BE2C (cell line): ENCODE measurements around the gene SPTLC1.

ENCODE experiments used
- DNase-seq: peaks from one replicate; pipeline ENCODE4 v3.0.0-alpha.2; 2020
- H3K27me3 ChIP-seq: fragments of 250-450 bp; sonication (Bioruptor Pico); 2 replicates; pipeline ENCODE4 v1.5.1; 2020; ENCODE audit warnings: mild to moderate bottlenecking
- H3K36me3 ChIP-seq: fragments of 250-450 bp; sonication (Bioruptor Pico); 2 replicates; pipeline ENCODE4 v1.5.1; 2020; ENCODE audit warnings: mild to moderate bottlenecking
- H3K4me1 ChIP-seq: fragments of 250-450 bp; sonication (Bioruptor Pico); 2 replicates; pipeline ENCODE4 v1.5.1; 2020
- H3K4me3 ChIP-seq: 2 replicates; pipeline ENCODE4 v1.5.1; 2011; ENCODE audit warnings: low read depth, low read length
- H3K9me3 ChIP-seq: fragments of 250-450 bp; sonication (Bioruptor Pico); 2 replicates; pipeline ENCODE4 v1.5.1; 2020
- TF ChIP-seq, protein P1 (sequence below): IDR thresholded peaks from 2 replicates; pipeline ENCODE4 v1.5.1; 2012; ENCODE audit warnings: mild to moderate bottlenecking, low read depth, low read length

The SPTLC1 gene

DNA sequence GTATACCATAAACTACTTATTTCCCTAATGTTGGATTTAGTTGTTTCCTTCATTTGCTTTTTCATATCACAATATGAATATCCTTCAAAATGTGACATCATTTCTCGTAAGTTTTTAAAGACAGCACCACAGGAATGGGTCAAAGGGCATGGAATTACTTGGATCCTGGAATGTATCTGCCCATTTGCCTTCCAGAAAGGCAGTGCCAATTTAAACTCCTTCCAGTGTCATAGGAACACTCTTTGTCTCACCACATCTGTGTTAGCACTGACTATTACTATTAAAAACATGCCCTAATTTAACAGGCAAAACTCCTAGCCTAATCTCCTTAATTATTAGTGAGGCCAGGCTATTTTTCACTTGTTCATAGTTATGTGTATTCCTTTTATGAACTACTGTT lies 58.0 kb downstream of the SPTLC1 start:
- Histone ChIP-seq H3K4me3 (no peak overlapping the region), H3K9me3 (no peaks in the 10 kb centered on the region), H3K36me3 (peaks cover 21% of the 10 kb centered on the region), H3K4me1 (no peaks in the 10 kb centered on the region), H3K27me3 (no peaks in the 10 kb centered on the region)
- no peak for DNase-seq
- TF ChIP-seq, protein P1, sequence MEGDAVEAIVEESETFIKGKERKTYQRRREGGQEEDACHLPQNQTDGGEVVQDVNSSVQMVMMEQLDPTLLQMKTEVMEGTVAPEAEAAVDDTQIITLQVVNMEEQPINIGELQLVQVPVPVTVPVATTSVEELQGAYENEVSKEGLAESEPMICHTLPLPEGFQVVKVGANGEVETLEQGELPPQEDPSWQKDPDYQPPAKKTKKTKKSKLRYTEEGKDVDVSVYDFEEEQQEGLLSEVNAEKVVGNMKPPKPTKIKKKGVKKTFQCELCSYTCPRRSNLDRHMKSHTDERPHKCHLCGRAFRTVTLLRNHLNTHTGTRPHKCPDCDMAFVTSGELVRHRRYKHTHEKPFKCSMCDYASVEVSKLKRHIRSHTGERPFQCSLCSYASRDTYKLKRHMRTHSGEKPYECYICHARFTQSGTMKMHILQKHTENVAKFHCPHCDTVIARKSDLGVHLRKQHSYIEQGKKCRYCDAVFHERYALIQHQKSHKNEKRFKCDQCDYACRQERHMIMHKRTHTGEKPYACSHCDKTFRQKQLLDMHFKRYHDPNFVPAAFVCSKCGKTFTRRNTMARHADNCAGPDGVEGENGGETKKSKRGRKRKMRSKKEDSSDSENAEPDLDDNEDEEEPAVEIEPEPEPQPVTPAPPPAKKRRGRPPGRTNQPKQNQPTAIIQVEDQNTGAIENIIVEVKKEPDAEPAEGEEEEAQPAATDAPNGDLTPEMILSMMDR: no peak

DNA sequence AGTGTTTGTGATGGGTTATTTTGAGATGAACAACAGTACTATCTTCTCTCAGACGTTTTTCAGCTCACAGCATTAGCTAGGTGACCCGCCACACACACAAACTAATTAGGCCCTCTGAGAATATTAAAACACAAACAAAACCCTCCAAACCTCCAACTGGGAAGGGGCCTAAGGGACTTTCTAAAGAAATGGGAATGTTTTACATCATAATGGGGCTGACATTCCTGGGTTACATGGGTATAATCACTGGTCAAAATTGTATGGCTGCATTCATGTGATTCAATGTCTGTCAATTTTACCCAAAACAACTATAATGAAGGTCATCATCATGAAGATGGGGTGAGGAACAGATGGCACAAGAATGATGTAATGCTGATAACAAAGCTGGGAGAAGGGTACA lies 59.6 kb downstream of the SPTLC1 start:
- Histone ChIP-seq H3K4me1 (no peaks in the 10 kb centered on the region), H3K4me3 (no peak overlapping the region), H3K36me3 (peaks cover 17% of the 10 kb centered on the region), H3K9me3 (no peaks in the 10 kb centered on the region), H3K27me3 (no peaks in the 10 kb centered on the region)
- DNase-seq: no peak
- TF ChIP-seq, protein P1: no peak

DNA sequence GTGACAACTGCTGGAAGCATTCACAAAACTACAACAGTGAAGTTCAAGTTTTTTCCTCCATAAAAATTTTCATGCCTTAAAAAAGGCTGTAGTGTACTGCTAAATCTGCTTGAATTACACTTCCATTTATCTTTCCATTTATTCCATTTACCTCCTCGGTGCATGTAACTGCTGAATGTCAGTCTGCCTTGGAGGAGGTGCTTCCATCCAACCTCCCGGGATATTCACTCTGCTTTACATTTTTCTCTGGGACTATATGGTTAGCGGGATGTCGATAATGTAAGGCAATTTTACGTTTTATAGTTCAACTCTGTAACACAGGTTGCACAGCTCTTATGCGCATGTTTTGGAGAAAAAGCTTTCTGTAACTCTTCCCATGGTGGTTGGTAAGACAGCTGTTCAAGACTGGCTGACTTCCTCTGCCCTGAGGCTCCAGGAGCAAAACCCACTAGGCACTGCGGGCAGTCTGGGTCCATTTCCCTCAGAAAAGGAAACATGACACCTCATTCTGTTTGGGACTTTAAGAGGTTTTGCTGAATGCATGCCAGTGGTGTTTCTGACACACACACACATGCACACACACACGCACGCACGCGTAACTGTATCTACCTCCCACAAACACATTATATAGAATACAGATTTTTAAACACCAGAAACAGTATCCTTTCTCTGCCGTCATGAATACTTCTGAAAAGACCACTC lies 66.1 kb downstream of the SPTLC1 start:
- peaks cover 28% of the 10 kb centered on the region for H3K36me3 ChIP-seq
- no peaks in the 10 kb centered on the region for H3K9me3 ChIP-seq
- TF ChIP-seq, protein P1: no peak
- no peak overlapping the region for H3K4me3 ChIP-seq
- H3K4me1 ChIP-seq: no peaks in the 10 kb centered on the region
- DNase-seq: no peak
- no peaks in the 10 kb centered on the region for H3K27me3 ChIP-seq

DNA sequence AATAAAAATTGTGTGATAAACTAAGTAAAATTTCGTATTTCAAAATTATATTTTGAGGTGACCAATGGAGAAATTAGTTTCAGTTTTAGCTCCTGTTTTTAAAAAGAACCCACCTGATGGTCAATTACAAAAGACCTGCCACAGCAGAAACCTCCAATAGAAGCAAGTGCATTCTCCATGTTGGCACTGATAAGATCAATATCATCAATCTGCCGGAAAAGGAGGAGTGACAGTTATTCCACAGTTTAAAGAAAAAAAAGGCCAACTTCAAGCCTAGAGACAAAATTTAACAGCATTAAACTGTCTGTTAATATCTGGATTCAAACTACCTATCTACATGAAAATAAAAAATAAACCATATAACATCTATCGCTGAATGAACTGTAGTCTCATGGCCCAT lies 67.7 kb downstream of the SPTLC1 start:
- DNase-seq: no peak
- Histone ChIP-seq H3K4me1 (no peaks in the 10 kb centered on the region), H3K4me3 (no peak overlapping the region), H3K9me3 (no peaks in the 10 kb centered on the region), H3K27me3 (no peaks in the 10 kb centered on the region), H3K36me3 (peaks cover 36% of the 10 kb centered on the region)
- TF ChIP-seq, protein P1: no peak

DNA sequence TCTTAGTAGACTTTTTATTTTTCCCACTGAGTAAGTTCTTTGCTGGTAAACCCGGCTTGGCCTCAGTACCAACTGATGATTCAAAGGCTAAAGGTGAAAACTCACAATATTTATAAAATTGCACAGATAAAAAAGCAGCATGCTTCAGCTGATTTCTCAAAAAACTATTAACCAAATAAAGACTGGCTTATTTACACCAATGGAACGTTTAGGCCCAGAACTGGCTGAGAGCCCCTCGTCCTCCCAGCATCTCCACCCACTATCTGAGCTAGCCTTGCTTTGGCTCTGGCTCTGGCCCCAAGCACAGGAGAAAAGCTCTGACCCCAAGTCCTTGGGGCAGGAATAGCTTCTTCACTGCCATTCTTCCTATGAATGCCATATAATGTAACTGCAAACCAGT lies 68.5 kb downstream of the SPTLC1 start:
- H3K36me3 ChIP-seq: peaks cover 37% of the 10 kb centered on the region
- H3K4me3 ChIP-seq: no peak overlapping the region
- no peak for DNase-seq
- no peaks in the 10 kb centered on the region for H3K4me1 ChIP-seq
- H3K9me3 ChIP-seq: no peaks in the 10 kb centered on the region
- no peaks in the 10 kb centered on the region for H3K27me3 ChIP-seq
- TF ChIP-seq, protein P1: no peak

DNA sequence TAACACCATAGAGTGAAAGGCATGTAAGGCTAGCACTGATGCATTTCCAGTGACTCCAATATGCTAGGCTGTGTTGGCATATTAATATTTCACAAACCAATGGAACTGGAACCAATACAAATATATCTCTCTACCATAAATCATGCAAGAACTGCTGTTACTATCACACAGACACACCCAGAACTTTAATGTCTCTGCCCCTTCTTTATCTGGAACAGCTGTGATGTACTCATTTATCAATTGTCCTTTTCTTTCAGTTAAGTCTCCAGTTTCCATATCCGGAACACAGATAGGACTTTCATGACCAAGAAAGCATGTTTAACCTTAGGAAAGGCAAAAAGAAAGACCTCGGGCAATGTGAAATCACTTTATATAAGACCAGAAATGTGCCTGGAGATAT lies 70.3 kb downstream of the SPTLC1 start:
- Histone ChIP-seq H3K4me3 (no peak overlapping the region), H3K9me3 (no peaks in the 10 kb centered on the region), H3K27me3 (no peaks in the 10 kb centered on the region), H3K4me1 (no peaks in the 10 kb centered on the region), H3K36me3 (peaks cover 37% of the 10 kb centered on the region)
- TF ChIP-seq, protein P1: no peak
- DNase-seq: no peak
